SKM-1 (cell line): ENCODE results near the gene KCNK15.
"Not testable (repeated sequence)": the region's sequence is repeated elsewhere in the genome, so short reads cannot be mapped to it uniquely, and the experiment has no call there.

Source experiments
- DNase-seq: peaks from one replicate; lab custom pipeline; 2025; ENCODE audit not compliant: unreplicated experiment; lab: John Stamatoyannopoulos, UW

The KCNK15 gene

DNA sequence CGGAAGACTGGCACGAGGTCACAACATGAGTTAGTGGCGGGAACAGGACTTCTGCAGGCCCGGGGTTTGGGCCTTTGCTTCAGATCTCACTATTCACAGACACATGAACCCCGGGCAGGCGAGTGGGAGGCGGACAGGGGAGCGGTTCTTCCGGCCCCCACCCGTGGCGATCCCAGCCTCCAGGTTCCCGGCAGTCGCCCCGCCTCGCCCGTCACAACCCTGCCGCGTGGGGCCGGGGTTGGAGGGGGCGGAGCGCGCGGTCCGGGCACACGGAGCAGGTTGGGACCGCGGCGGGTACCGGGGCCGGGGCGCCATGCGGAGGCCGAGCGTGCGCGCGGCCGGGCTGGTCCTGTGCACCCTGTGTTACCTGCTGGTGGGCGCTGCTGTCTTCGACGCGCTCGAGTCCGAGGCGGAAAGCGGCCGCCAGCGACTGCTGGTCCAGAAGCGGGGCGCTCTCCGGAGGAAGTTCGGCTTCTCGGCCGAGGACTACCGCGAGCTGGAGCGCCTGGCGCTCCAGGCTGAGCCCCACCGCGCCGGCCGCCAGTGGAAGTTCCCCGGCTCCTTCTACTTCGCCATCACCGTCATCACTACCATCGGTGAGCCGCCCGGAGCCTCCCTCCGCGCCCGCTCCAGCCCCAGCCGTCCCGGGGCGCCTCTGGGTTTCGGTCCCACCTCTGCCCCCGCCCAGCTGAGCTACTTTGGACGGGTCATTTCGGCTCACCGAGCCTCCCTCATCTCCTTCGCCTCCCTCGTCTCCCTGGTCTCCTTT, at the start of gene KCNK15:
Gene KCNK15, plus strand, starts transcription at position 268 of the 769 bp plus-strand sequence. Its CDS starts 46 bp downstream, at position 314.
- DNase-seq, result no peak

DNA sequence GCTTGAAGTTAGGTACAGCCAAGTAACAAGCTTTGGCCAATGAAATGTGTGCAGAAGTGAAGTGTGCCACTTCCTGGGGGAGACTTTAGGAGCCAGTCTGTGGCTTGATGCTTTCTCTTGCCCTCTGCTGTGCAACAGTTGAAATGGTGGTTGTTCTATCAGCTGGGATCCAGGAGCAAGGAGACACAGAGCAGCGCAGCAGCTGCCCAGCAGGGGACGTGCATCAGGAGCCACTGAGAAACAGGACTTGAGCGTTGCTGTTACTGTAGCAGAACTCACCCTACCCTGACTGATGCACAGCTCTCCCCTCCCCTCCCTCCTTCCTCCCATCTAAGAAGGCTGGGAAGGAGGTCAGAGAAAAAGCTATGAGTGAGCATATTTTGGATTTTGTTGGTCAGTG, 49.4 kb upstream of the KCNK15 start:
- no peak for DNase-seq

DNA sequence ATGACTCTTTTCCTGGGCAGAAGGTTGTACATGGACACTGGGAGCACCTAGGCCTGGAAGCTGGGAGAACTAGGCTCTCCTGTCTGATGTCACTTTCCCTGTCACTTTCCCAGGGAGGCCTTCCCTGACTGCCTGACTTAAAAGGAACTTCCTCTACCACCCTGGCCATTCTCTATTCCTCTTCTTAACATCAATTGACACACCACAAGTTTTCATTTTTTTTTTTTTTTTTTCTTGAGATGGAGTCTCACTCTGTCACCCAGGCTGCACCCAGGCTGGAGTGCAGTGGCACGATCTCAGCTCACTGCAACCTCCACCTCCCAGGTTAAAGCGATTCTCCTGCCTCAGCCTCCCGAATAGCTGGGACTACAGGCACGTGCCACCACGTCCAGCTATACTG, 48.6 kb upstream of the KCNK15 start:
- DNase-seq, result not testable (repeated sequence)

DNA sequence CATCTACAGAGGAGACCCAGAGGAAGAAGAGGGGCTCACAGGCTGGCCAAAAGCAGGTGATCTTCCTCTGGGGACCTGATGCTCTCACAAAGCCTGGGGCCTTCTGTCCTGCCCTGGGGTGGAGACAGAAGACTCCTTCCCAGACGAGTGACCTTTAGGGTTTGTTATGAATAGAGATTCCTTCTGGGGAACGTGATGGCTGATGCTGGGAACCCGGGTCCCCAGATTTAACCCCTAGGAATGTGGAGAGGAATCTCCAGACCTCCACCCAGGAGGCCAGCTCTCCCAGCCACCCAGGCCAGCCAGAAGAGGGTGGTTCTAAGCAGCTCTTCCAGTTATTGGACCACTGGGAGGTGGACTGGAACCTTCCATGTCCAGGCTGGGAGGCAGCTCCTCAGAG, 47.3 kb upstream of the KCNK15 start:
- no peak for DNase-seq

DNA sequence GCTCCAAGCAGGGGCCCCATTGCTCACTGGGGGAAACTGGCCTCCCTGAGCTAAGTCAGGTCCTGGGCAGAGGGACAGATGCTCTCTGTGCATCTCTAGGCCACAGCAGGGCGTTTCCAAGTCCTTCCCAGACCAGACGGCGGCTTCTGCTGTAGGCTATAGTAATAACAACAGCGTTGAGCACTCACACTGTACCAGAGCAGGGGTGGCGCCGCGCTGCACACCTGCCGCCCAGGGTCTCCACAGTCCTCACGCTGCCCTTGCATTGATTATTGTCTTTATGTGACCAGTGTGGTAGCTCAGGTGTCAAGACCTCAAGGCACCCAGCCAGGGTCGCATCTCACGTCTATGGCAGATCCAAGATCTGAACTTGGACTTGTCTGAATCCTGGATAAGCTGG, 45.4 kb upstream of the KCNK15 start:
- DNase-seq, result no peak

DNA sequence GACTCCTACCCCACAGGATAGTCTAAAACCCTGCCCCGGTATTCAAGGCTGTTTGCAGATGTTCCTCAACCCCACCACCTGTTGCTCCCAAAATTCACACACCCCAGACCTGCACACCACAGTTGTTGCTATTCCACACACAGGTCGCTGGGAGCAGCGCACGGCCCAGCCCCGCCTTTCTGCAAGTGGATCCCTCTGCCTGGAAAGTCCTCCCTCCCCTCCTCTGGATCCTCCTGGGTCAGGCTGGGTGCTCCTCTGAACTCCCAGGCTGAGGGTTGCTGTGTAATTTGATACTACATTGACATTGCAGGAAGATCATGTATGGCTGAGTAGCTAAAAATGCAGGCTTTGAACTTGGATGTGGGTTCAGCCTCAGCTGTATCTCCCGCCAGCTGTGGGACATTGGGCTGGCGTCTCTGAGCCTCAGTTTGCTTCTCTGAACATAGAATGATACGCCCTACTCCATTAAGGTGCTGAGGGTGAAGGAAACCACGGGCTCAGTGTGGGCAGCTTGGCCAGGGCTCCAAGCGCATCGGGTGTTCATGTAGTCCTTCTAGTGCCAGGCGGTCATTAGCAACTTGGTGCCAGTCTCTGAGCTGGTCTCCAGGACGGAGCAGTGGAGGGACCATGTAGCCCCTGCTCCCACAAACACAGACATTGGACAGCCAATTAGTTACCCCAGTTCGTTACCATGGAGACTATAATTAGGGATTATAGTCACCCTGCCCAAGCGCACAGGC, 44.4 kb upstream of the KCNK15 start:
- no peak for DNase-seq

DNA sequence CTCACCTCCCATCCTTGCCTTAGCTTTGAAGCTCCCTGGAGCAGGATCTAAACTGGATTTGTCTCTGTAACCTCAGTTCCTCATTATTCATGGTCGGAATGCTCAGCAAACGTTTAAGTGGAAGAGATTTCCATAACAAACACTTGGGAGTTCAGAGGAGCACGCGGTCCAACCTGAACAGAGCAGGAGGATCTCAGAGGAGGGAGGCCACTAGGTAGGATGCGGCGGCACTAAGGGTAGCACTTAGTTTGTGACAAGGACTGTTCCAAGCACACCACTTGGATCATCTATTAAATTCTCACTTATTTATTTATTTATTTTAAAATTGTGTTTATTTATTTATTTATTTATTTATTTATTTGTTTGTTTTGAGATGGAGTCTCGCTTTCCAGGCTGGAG, 43.8 kb upstream of the KCNK15 start:
- DNase-seq, result no peak

DNA sequence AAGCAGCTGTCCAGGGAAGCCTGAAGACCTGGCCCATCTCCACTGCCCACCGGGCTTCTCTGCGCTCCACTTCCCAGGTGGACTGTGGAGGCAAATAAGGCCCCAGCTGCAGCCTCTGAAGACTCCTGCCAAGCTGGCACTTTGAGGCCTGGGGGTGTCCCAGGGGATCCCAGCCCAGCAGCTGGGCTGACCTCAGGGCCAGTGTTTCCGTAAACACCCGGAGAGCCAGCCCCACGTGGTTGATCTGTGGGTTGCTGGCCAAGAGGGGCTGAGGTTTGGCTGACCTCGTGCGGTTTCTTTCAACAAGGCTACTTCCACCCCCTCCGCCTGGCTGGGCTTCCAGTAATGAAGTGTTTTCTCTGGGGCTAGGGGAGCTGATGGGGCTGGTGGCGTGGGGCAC, 42.9 kb upstream of the KCNK15 start:
- no peak for DNase-seq

DNA sequence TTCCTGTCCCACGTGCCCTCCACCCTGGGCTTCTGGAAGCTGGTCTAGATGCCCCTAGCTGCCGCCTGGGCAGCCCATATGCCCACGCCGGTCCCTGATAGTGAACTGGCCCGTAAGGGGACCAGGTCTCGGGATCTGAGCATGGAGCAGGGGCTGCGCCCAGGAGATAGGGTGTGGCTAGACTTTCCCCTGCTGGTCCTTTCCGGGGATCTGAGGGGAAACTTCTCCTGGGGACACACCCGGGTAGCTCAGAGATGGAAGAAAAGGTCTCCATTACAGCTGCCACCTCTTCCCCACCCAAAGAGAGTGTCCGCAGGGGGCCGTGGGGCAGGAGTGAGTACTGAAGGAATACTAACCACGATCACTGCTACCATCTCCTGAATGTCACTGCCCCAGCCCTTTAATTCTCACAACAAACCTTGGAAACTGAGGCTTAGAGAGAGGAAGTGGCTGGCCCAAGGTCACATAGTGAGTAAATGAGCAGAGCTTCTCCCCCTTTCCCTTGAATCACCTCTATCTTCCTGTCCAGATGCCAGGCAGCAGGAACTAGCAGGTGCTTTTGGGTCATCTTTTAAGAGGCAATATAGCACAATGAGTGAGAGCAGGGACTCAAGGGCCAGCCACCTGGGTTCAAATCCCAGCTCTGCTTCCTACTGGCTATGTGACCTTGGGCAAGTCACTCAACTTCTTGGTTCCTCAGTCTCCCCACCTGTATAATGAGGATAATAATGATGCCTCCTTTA, 42.3 kb upstream of the KCNK15 start:
- DNase-seq, result no peak

DNA sequence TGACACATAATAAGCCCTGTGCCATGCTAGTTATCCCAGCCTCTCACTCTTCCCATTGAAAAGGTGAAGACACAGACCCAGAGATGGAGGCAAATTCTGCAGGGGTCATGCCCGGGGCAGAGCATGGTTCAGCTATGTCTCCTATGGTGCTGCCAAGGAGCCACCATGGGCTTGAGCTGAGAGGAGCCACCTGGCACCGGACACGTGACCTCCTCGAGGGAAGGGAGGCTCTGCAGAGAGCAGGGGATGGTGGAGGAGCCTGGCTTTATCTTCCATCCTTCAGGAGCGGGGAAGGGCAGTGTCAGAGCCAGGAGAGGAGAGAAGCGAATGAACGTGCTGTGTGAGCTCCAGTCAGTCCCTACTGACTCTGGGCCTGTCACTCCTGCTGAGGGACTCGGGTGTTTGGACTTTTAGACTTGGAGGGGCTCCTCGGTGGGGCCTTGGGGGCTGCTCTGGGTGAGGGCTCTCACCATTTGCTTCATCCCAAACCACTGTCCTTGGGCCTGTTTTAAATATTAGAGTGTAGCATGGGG, 41.6 kb upstream of the KCNK15 start:
- DNase-seq, result no peak

DNA sequence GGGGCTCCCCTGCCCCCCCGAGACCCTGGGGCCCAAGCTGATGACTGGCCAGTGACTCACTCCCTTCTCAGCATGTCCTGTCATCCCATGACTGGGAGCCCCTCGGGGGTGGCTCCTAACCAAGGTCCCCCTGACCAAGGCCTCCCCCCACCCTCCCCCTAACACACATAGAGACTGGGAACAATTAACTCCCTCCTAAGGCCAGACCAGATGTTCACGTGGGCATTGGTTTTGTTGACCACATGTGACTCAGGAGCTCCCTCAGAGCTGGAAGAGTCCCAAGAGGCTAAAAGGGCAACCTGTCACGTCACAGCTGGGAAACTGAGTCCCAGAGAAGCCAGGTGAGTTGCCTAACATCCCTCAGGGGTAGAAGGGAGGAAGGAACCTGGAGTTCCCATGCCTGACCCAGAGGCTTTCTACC, 41.1 kb upstream of the KCNK15 start:
- no peak for DNase-seq

DNA sequence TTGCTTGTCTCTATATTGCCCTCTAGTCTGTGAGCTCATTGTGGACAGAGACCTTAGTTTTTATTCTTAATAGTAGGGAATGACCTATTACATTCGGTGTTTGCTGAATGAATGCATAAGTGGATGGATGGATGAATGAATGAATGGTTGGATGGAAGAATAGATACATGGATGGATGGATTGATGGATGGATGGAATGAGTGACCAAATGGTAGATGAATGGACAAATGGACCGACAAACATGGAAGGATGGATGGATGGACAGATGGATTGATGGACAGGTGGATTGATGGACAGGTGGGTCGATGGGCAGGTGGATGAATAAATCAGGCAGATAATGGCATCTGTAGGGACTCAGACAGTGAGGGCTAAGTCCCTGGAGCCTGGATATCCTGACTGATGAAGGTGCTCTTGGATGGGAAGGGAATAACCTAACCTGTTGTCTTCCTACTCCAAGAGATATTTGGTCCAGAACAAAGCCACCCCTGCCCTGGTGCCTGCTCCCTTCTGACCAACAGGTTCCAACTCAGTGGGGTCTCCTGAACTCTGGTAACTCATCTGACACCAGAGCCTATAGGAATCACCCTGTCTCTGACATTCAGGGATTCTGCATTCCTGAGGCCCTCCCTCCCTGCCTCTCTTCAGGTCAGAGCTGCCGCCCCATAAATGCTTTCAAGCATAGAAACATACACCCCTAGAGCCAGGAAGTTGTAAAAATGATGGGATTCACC, 40.1 kb upstream of the KCNK15 start:
- DNase-seq, result no peak

DNA sequence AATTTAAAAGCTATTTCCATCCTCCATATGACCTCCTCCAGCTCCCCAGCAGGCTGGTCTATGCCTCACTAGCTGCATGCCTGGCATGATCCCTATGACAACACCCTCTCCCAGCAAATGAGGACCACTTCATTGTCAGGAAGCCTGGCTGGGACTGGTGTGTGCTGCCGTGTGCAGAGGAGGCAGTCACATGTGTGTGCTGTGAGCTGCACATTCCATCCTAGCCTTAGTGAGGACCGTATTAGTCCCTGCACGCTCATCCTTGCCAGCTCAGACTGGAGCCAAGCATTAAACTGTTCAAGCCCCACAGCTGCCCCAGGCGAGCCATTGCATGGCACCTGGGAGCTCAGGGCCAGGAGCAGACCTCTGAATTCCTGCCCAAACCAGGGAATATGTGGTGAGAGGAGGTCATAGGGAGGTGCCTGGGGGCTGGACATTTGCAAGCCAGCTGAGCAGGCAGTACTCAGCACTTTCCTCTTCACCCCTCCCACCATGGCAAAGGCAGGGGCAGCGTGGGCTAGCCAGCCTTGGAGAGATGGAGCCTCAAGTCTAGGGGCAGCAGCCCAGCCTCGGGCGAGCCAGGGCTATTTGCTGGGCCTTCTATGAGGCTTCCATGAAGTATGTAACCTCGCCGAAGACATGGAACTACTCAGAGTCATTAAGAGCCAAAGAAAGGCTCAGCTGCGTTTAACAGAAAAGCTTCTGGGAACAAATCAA, 39.2 kb upstream of the KCNK15 start:
- no peak for DNase-seq

DNA sequence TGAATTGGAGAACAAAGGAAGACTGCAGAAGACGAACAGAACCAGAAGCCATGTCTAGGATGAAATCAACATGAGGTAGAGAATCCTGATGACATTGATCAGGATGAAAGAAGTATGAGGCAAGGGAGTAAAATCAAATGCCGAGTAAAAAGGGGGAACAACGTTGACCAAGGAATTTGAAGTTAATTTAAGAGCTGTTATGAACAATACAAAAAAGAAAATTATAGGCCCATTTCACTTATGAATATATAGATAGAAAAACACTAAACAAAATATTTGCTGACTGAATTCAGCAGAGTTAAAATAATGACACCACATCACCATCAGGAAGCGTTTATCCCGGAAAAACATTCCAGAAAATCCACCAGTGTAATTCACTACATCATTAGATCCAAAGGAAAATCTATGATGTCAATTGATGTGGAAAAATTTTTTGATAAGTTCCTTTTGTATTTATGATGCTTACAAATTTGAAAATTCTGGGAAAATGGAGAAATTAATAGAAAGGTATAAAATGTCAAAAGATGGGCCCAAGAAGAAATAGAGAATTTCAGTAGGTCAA, 38.6 kb upstream of the KCNK15 start:
- DNase-seq, result no peak

DNA sequence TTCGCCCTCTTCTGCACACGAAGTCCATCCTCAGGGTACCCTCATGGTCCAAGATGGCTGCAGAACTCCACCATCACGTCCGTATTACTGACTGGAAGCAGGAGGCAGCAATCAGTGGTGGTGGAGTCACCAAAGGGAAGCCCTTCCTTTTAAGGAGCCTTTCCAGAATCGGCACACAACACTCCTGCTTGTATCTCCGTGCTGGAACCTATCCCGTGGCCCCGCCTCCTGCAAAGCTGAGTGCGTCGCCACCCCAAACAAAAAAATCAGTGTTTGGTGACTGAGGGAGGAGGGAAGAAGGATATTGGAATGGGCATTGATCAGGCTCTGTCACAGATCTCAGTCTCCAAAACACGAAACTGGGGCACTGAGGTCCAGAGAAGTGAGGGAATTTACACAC, 36.3 kb upstream of the KCNK15 start:
- DNase-seq, result no peak

DNA sequence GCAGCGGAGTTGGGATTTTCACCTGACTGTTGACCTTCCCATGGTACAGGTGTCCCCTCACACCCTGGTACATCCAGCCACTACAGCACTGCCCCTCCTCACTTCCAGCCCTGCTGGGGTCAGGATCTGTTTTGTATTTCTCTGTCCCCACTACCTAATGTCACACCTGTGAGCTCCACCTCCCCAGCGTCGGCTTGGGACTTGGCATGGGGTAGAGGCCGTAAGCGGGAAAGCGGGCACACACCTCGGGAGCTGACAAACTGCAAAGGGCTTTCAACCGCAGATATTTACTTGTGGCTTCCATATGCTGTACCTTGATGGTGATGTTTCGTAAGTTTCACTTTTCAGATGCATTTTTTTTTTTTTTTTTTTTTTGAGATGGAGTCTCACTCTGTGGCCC, 35.9 kb upstream of the KCNK15 start:
- no peak for DNase-seq

DNA sequence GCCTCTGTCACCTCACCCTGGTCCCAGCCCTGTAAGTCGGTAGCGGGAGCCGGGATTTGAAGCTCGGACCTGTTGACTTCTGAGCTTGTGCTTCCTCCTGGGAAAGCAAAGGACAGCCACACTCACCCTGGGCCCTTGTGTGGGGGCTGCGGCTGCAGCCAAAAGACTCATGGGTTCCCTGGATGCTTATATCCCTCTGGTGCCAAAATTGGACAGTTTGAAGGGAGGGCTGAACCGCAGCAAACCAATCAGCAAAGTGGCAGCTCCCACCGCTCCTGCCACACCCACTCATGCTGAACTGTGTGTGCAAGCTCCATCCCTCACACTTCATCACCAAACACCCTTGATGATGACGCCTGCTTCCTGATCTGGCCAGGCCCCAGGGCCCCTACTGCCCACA, 34.4 kb upstream of the KCNK15 start:
- no peak for DNase-seq

DNA sequence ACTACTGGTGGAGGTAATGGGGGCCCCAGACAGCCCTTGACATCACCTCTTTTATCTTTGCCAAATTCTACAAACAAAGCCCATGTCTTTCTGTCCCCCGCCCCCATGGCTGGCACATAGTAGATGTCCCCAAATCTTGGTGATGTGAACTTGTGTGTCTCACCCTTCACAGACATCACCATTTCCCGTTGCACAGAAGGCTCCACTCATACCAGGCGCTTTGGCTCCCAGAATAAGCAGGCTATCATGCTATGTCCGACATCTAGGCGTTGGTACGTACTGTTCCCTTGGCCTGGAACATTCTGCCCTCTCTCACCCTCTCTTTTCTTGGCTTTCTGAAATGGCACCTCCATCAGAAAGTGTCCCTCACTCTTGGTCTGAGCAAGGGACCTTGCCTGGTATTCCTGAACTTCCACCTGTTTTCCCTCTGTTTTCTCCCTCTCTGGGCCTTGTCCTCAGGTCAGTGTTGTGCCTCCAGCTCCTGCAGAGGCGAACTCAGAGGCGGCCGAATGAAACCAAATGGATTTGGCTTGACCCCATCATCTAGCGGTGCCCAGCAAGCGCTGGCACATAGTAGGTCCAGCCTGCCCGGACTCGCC, 31.5 kb upstream of the KCNK15 start:
- DNase-seq, result no peak

DNA sequence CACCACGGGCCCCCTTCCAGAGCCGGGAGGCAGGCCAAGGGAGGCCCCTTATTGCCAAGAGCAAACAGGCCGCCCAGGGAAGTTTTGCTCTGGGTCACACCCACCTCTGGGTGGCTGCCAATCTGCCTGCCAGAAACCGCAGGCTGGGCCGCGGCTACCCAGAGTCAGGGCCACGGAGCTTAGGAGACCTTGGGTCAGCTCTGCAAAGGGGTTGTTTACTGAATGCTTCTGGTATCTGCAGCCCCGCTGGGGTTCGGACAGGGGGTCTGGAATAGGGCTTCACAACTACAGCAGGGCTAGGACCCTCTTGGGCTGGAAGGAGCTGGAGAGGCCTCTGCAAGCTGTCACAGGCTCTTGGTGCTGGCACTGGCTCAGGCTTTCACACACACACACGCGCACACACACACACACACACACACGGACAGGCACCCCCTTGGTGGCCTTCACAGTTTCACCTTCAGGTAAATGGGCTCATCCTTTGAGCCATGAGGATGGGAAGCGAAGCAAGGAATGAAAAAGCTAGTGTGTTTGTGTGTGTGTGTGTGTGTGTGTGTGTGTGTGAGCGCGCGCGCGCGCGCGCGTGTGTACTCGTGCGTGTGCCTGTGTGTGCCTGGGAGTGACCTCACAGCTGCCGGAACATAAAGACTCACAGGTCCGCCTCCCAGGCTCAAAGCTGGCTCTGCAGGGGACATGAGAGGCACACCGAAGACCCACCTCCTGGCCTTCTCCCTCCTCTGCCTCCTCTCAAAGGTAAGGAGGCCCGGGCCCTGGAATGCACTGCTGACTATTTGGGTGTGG, 30.8 kb upstream of the KCNK15 start, which contains the start of gene CCN5:
Gene CCN5, plus strand, starts transcription at position 669 of the 798 bp plus-strand sequence. Its CDS starts 22 bp downstream, at position 691.
- no peak for DNase-seq
